ENCODE results near the gene ERRFI1.

DNA sequence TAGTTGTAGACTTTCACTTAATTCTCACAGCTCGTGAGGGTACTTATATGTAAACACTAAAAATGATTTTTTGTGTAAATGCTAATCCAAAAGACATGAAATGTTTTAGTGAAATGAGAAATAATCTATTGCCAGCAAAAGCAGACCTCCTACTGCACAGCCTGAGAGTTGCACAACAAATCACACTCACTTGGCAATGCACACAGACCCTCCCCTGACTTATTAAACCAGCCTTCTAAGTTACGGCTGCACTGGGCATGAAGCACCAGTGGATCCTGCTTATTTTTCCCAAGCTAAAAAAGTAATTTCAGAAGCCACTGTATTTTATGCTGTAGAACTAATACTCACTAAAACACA lies 10.3 kb downstream of the ERRFI1 start:
- TF ChIP-seq, protein P1, sequence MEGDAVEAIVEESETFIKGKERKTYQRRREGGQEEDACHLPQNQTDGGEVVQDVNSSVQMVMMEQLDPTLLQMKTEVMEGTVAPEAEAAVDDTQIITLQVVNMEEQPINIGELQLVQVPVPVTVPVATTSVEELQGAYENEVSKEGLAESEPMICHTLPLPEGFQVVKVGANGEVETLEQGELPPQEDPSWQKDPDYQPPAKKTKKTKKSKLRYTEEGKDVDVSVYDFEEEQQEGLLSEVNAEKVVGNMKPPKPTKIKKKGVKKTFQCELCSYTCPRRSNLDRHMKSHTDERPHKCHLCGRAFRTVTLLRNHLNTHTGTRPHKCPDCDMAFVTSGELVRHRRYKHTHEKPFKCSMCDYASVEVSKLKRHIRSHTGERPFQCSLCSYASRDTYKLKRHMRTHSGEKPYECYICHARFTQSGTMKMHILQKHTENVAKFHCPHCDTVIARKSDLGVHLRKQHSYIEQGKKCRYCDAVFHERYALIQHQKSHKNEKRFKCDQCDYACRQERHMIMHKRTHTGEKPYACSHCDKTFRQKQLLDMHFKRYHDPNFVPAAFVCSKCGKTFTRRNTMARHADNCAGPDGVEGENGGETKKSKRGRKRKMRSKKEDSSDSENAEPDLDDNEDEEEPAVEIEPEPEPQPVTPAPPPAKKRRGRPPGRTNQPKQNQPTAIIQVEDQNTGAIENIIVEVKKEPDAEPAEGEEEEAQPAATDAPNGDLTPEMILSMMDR (conservative IDR thresholded peaks at IDR 0.05): no peak
- no peak for TF ChIP-seq ZFX (IDR thresholded peaks at IDR 0.05)

All from C4-2B (cell line).